Measurements from ENCODE around the gene CTCFL. TPM values are rescaled to one million over a fixed set of nuclear protein-coding genes. Genes with fewer than 3 reads are reported as not detected.

Gene CTCFL
- total RNA-seq, 1 donor from 2014 or later, result 0.07 TPM

DNA sequence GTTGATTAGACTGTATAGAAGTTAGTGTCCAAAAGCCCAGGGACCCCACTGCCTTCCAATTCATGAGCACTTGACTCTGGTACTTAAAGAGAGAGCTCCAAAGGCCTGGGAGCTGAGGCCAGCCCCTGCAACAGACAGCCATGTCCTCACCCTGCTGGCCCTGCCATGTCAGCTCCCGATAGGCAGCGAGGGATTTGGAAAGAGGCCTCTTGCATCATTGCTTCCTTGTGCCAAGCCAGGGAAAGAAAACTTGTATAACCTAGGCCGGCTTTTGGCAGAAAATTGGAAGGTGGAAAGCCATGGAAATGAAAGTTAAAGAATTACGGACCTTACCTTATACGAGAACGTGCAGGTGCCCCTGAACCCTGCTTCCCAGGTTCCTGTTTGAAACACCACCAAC, 27.5 kb upstream of the CTCFL start:
- no peak overlapping the region for H3K4me3 Mint-ChIP-seq
- H3K27ac Mint-ChIP-seq, result no peak overlapping the region
- TF ChIP-seq, protein P1, sequence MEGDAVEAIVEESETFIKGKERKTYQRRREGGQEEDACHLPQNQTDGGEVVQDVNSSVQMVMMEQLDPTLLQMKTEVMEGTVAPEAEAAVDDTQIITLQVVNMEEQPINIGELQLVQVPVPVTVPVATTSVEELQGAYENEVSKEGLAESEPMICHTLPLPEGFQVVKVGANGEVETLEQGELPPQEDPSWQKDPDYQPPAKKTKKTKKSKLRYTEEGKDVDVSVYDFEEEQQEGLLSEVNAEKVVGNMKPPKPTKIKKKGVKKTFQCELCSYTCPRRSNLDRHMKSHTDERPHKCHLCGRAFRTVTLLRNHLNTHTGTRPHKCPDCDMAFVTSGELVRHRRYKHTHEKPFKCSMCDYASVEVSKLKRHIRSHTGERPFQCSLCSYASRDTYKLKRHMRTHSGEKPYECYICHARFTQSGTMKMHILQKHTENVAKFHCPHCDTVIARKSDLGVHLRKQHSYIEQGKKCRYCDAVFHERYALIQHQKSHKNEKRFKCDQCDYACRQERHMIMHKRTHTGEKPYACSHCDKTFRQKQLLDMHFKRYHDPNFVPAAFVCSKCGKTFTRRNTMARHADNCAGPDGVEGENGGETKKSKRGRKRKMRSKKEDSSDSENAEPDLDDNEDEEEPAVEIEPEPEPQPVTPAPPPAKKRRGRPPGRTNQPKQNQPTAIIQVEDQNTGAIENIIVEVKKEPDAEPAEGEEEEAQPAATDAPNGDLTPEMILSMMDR (conservative IDR thresholded peaks at IDR 0.05), result no peak
- H3K4me1 Mint-ChIP-seq (ENCODE audit: unreplicated experiment), result peaks cover 8% of the 10 kb centered on the region
- H3K27me3 Mint-ChIP-seq, result peaks cover 42% of the 10 kb centered on the region
- no peak for DNase-seq (ENCODE audit: extremely low spot score, unreplicated experiment)
- no peaks in the 10 kb centered on the region for H3K9me3 Mint-ChIP-seq
- no peaks in the 10 kb centered on the region for H3K36me3 Mint-ChIP-seq

DNA sequence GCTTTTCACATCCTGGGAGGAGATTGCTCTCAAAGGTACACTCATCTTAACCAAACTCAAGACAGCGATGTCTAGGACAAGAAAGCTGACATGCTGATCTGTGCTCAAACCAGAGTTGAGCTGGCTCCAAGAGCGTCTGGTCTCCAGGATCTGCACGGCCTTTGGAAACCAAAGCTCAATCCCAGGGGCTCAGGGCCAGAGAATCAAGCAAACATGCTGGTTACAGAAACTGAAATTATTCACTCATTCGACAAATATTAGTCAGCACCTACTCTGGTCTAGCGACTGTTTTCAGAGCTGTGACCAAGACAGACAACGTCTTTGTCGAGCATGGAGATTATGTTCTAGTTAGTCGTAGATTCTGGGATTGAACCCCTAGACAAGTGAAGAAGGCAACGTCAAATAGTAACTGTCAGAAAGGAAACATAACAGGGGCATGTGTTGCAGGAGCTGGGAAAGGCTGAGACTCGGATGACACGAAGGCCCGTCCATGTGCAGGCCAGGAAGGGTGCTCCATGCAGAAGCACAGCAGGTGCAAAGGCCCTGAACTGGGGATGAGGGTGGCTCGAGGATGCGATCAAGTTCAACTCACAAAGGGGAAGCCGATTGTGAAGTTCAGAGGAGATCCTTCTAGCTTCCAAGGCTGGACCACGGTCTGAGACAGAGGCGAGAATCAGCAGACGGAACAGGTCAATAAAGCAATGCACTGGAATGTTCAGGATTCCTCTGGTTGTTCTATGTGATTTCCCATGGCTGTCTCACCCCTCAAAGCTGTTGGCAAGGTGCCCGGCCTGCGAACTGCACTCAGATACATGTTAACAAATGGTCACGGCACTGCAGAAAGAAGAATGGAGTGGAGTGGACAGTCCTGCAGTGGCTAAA, 23.5 kb upstream of the CTCFL start:
- H3K4me1 Mint-ChIP-seq (ENCODE audit: unreplicated experiment), result peaks cover 16% of the 10 kb centered on the region
- TF ChIP-seq, protein P1 (conservative IDR thresholded peaks at IDR 0.05), result no peak
- no peaks in the 10 kb centered on the region for H3K9me3 Mint-ChIP-seq
- peaks cover 36% of the 10 kb centered on the region for H3K27me3 Mint-ChIP-seq
- H3K36me3 Mint-ChIP-seq, result no peaks in the 10 kb centered on the region
- DNase-seq (ENCODE audit: extremely low spot score, unreplicated experiment), result no peak
- no peak overlapping the region for H3K27ac Mint-ChIP-seq
- no peak overlapping the region for H3K4me3 Mint-ChIP-seq

DNA sequence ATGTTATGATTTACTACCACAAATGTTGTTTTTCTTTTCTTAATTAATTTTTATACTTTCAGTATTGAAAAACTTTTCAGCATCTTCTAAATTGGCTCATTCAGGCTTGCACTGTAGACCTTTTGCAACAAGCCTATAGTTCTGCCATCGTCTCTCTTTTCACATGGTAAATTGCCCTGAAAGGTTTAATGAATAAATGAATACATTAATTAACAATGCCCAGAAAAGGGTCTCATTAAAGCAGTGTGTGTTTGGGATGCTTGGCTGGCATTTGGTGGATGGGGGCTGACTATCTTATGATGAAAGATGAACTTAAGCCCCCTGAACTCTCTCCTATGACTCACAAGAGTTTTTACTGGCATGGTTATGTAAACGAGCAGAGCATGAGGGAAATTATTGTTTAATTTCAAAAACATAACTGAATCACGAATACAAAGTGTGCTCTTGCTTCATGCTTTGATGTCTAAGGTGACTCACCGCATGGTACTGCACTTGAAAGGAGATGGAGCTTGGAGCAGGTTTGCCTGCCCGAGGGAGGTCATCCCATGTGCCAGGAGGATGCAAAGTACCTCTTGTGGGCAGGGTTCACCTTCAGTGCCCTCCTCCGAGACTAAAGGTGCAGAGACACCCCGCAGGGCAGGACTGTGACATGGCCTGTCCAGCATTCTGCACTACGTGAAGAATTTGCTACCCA, 22.2 kb upstream of the CTCFL start:
- Mint-ChIP-seq H3K36me3 (no peaks in the 10 kb centered on the region), H3K4me1 (ENCODE audit: unreplicated experiment) (peaks cover 16% of the 10 kb centered on the region), H3K9me3 (no peaks in the 10 kb centered on the region), H3K4me3 (no peak overlapping the region), H3K27me3 (peaks cover 42% of the 10 kb centered on the region), H3K27ac (no peak overlapping the region)
- no peak for DNase-seq (ENCODE audit: extremely low spot score, unreplicated experiment)
- TF ChIP-seq, protein P1 (conservative IDR thresholded peaks at IDR 0.05), result no peak

DNA sequence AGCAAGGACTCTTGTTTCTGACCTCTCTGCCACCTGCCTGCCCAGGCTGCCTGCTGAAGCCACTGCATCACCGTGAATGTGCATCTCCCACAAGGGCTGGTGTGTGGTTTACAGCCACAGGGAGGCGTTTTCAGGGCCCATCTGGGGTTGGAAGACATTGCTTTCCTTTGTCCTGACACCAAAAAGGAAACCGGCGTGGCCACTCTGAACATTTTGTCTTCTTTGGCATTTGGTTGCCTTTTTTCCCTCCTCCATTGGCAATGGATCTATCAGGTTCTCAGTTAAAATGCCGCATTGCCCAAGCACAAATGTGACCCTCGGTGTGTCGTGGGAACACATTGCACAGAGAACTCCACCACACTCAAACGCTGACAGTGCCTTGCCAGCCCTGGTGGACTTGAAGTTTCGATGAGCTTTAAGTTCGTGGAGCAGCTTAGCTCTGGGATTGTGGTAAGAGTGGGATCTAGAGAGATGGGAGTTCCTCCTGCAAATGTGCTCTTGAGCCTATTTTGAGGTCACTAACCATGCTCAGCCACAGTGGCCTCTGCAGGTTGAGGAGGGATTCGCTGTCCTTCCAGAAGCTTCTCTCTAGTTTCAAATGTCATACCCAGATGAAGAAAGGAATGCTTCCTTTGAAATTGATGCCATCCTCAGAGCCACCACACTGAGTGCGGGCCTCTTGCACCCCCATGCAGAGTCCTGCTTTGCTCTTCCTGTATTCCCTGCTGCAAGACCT, 21.2 kb upstream of the CTCFL start:
- peaks cover 42% of the 10 kb centered on the region for H3K27me3 Mint-ChIP-seq
- TF ChIP-seq, protein P1 (conservative IDR thresholded peaks at IDR 0.05), result no peak

DNA sequence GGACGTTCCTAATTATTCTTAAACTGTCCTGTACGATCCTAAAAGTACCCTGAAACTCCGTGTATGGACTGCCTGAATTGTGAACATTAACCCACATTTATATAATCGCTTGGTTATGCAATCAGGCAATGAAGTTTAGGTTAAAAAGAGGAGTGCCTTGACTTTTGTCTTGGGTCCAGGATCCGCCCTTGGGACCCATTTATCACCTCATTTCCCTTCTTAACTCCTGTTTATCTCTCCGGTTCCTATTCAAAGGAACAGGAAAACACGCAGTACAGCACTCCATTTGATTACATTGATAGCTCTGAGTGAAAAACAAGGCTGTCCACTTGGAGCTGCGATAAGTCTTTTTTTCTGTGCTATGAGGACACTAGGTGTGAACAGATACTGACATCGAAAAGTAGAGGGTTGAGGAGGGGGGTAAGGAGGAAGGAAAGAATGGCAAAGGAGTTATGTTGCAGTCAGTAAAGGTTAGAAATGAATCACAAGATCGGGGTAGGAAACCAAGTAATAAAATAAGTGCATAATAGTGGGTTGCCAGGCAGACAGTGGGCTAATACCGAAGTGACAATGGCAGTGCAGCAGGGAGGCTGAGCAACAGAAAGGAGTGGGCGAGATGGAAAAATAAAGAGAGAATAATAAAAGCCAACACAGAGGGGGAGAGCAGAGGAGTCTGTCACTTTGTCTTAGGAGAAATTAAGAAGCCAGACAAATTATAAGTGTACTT, 20.1 kb upstream of the CTCFL start:
- no peaks in the 10 kb centered on the region for H3K9me3 Mint-ChIP-seq
- no peak overlapping the region for H3K4me3 Mint-ChIP-seq
- TF ChIP-seq, protein P1 (conservative IDR thresholded peaks at IDR 0.05), result no peak
- peaks cover 20% of the 10 kb centered on the region for H3K4me1 Mint-ChIP-seq (ENCODE audit: unreplicated experiment)
- H3K27ac Mint-ChIP-seq, result no peak overlapping the region
- DNase-seq (ENCODE audit: extremely low spot score, unreplicated experiment), result no peak
- H3K27me3 Mint-ChIP-seq, result peaks cover 38% of the 10 kb centered on the region
- no peaks in the 10 kb centered on the region for H3K36me3 Mint-ChIP-seq

More for the DNA sequence above, 21.2 kb upstream of the CTCFL start:
- H3K36me3 Mint-ChIP-seq, result no peaks in the 10 kb centered on the region
- no peak overlapping the region for H3K4me3 Mint-ChIP-seq
- H3K4me1 Mint-ChIP-seq (ENCODE audit: unreplicated experiment), result peaks cover 15% of the 10 kb centered on the region
- DNase-seq (ENCODE audit: extremely low spot score, unreplicated experiment), result no peak
- no peak overlapping the region for H3K27ac Mint-ChIP-seq
- no peaks in the 10 kb centered on the region for H3K9me3 Mint-ChIP-seq
